ENCODE data around the gene THUMPD3. TPM values are rescaled to one million over a fixed set of nuclear protein-coding genes. Genes with fewer than 3 reads are reported as not detected.

THUMPD3 gene
- total and polyA plus RNA-seq, 2 of the 13 experiments (the other 11 are each of a cell fraction or from before 2014, with no cell fraction given) = 31.2 to 44.1 TPM

GRCh38 chr3:9422712-9423424 is 60.0 kb downstream of the THUMPD3 start (continued):
- peak; percentile 77; the same call in 1 of the 2 replicates for TF ChIP-seq ZNF503 (CRISPR knock-in tag; IDR thresholded peaks at IDR 0.05)
- no peak for TF ChIP-seq GABPA (IDR thresholded peaks at IDR 0.05; ENCODE audit: low read depth, low read length)
- peak; percentile 86 for TF ChIP-seq GABPA (CRISPR knock-in tag; IDR thresholded peaks at IDR 0.05; ENCODE audit: low read depth)
- TF ChIP-seq ERF (CRISPR knock-in tag; IDR thresholded peaks at IDR 0.05) = peak; percentile 91
- peak; percentile 88 for TF ChIP-seq SOX13 (IDR thresholded peaks at IDR 0.05)
- peak in 1 of 2 experiments; percentile 98; a peak in 2 of 4 replicates for TF ChIP-seq SOX13 (CRISPR knock-in tag; conservative IDR thresholded peaks at IDR 0.05 in 1 of 2, IDR thresholded peaks at IDR 0.05 in 1 of 2)
- peak; percentile 77; the same call in 1 of the 2 replicates for TF ChIP-seq CBX5 (CRISPR knock-in tag; IDR thresholded peaks at IDR 0.05; ENCODE audit: borderline replicate concordance)
- TF ChIP-seq ZNF280D (CRISPR knock-in tag; IDR thresholded peaks at IDR 0.05) = peak; percentile 58; the same call in 1 of the 2 replicates
- peak; percentile 71 for TF ChIP-seq PPARG (CRISPR knock-in tag; conservative IDR thresholded peaks at IDR 0.05)
- no peak for TF ChIP-seq LRRFIP1 (CRISPR knock-in tag; conservative IDR thresholded peaks at IDR 0.05)
- TF ChIP-seq TFAP4 (IDR thresholded peaks at IDR 0.05; ENCODE audit: borderline replicate concordance, low read depth) = peak; percentile 99
- TF ChIP-seq DMAP1 (CRISPR knock-in tag; IDR thresholded peaks at IDR 0.05) = peak; percentile 81
- TF ChIP-seq KDM3A (CRISPR knock-in tag; IDR thresholded peaks at IDR 0.05; ENCODE audit: low read depth) = peak; percentile 79; the same call in 1 of the 2 replicates
- TF ChIP-seq NR2F6 (IDR thresholded peaks at IDR 0.05) = peak; percentile 51; the same call in 1 of the 2 replicates
- TF ChIP-seq NR2F6 (CRISPR knock-in tag; IDR thresholded peaks at IDR 0.05) = peak; percentile 74
- peak; percentile 59; the same call in 1 of the 2 replicates for TF ChIP-seq NFKBIZ (CRISPR knock-in tag; IDR thresholded peaks at IDR 0.05)
- peak; percentile 75 for TF ChIP-seq ZNF644 (CRISPR knock-in tag; IDR thresholded peaks at IDR 0.05; ENCODE audit: low read depth)
- TF ChIP-seq HMGXB4 (CRISPR knock-in tag; IDR thresholded peaks at IDR 0.05; ENCODE audit: borderline replicate concordance in 1 of 2, low read depth in 1 of 2) = peak; percentile 36 to 54; a peak in 2 of 4 replicates
- no peak for TF ChIP-seq ZNF850 (CRISPR knock-in tag; conservative IDR thresholded peaks at IDR 0.05)
- no peak for TF ChIP-seq ZNF326 (CRISPR knock-in tag; IDR thresholded peaks at IDR 0.05; ENCODE audit: borderline replicate concordance)

All from HepG2 (cell line).